GM12801 (cell line): Measurements from ENCODE around the gene CD320.

ENCODE experiments used
- CTCF ChIP-seq: IDR thresholded peaks from one replicate; pipeline ENCODE4 v1.5.1; 2011; ENCODE audit warnings: control low read depth; ENCODE audit not compliant: insufficient read length; ENCODE audit errors: extremely low read depth

Gene CD320

DNA sequence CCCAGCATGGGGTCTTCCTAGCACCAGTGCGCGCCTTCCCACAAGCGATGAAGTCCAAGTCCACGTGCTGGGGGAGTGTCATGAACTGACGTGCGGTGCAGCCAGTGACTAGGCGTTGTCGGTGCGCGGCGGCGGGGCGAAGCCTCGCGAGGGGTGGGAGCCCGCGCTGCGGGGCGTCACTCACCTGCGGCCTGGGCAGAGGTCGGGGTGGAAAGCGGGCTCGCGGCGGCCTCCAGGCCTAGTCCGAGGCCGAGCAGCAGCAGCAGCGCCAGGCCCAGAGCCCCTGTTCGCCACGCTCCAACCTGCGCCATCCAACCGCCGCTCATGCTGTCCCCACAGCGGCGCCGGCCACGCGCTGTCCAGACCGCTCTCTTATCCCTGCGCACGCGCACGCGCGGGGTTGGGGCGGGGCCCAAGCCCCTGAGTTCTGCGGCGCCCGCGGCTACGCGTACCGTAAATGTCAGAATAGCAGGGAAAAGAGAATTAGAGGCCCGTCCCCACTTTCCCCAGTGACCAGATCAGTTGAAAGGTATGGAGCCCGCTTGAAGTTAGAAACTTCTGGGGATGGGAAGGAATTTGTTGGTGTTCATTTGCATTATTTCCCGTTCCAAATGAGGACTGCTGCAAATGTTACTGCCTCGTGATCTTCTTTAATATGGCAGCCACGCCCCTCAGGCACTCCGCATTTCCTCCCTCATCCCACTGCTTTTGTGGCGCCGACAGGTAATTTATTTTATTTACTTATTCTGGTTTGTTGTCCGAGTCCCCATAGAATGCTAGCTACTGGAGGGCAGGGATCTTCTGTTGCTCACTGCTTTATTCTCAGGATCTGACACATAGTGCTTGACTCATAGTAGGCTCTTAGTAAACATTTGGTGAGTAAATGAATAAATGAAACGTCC, at the start of gene CD320:
TSS of gene CD320 (minus strand) at position 394 of the 902 bp plus-strand sequence. CDS start at position 326, 68 bp downstream.
- TF ChIP-seq CTCF, result no peak

GRCh38 chr19:8357007-8357521, 48.9 kb upstream of the CD320 start:
- no peak for TF ChIP-seq CTCF

DNA sequence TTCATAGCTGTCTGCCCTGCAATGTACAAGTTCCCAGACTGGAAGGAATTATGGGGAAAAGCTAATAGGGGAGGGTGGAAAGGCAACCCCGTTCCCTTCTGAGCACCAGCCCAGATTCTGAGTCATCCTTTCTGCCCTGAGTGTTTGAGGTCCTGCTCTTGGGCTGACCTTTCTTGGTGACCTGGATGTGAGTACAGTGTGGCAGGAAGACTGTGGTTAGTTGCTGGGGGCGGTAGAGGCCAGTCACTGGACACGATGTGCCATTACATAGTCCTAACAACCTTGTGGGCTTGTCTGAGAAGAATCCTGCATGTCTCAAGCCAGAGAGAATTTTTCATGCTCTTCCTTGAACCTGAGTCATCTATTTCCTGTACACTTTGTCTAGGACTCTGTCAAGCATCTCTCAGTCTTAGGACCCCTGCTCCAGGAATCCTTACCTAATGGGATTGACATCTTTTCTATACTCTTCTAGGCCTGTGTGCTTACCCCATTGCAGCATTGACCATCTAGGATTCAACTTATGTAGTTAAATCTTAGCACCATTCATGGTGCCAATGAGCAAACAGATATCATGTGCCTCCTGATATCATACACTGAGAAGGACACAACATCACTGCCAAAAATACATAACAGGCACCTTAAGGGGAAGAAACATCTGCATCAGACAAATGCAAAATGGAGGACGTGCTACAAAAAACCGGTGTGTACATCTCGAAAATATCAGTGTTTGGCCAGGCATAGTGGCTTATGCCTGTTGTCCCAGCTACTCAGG, 47.7 kb upstream of the CD320 start:
- TF ChIP-seq CTCF, result no peak

DNA sequence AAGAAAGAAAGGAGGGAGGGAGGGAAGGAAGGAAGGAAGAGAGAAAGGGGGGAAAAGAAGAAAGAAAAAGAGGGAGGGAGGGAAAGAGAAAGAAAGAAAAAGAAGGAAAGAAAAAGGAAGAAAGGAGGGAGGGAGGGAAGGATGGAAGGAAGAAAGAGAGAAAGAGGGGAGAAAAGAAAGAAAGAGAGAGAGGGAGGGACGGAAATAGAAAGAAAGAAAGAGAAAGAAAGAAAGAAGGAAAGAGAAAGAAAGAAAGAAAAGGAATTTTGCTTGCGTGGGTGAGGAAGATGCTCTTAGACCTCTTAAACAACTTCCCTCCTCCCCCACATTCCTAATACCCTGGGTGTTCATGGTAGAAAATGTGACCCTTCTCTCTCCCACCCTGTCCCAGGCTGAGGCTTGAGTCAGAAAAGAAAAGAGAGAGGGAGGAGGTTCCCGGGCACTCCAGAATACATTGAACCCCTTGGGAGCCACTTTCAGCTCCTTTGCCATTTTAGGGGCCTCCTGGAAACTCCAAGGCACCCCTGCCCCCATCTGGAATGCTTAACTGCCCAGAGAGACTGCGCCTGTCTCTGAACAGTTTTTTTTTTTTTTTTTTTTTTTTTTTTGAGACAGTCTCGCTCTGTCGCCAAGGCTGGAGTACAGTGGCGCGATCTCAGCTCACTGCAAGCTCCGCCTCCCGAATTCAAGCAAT, 44.1 kb upstream of the CD320 start:
- TF ChIP-seq CTCF, result no peak

- TF ChIP-seq CTCF, result no peak
Observed at GRCh38 chr19:8343483-8343844, 35.3 kb upstream of the CD320 start.

DNA sequence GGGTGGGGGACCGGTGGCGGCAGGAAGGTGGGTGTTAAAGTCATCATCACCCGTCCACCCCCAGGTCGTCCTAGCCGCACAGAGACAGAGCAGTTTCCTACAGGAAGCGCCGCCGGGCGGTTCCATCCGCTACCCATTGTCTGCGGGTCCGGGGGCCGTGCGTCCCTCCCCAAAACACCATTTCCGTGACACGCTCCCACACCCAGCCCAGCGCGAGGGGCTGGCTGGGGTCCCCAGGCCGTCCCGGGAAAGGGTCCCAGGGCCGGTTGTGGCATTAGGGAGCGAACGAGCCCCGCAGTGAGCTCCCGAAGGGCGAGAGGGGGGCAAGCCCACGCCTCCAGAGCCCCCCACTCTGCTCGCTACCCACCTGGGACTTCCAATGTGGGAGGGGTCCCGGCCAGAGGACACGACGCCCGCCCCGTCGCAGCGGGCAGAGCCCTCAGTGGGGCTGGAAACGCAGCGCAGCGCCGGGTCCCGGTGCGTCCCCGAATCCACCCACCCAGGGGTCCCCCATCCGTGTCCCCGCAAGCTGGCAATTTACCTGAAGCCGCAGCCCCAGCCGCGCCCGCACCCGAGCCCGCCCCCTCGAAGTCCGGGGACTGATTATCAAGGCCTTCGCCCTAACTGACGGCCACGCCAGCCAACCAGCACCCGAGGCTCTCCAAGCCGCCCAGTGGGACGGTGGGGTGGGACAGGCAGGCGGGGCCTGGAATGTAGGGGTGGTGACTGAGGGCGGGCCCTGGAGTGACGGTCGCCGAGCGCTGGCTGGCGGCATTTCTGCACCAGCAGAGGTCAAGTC, 34.7 kb upstream of the CD320 start, which contains the start of gene KANK3:
TSS of gene KANK3 (minus strand) at position 579 of the 799 bp plus-strand sequence. CDS start 5,434 bp downstream, outside the sequence.
- TF ChIP-seq CTCF, result no peak
